HG02870 (cell line): ENCODE results near the gene PCNT.

Source experiments
- ATAC-seq: cut with Tn5 transposase; IDR thresholded peaks from one replicate; pipeline ENCODE4 v1.9.1; 2021; ENCODE audit warnings: mild to moderate bottlenecking, moderate library complexity; ENCODE audit not compliant: unreplicated experiment

The PCNT gene

GRCh38 chr21:46323710-46324389 lies at the start of gene PCNT, which contains the start of gene C21orf58:
Gene PCNT (plus strand): TSS chr21:46324156. CDS start chr21:46324229, 73 bp downstream.
Gene C21orf58 (minus strand): TSS chr21:46323870. CDS start chr21:46322738, 1,132 bp downstream.
- peak; percentile 84 for ATAC-seq

DNA sequence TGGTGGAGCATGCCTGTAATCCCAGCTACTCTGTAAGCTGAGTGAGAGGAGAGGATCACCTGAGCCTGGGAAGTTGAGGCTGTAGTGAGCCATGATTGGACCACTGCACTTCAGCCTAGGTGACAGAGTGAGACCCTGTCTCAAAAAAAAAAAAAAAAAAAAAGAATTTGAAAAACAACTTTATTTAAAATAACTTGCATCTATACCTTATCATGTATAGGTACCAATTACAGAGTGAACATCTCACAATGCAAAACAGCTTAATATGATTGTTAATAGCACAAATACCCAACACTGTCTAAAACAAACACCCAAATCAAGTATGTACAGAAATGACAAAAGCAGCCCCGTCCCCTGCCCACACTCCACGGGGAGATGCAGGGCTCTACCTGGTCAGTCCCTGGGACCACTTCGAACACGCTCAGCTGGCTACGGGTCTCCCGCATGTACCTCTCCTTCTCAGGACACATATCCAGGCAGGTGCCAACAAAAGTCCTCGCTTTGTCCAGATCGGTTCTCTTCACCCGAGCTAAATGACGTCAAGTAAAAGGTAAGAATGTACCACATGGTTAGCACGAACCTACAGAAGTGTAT lies 49.1 kb upstream of the PCNT start:
- ATAC-seq, result no peak

GRCh38 chr21:46284077-46284644 lies 39.8 kb upstream of the PCNT start:
- no peak for ATAC-seq

GRCh38 chr21:46284733-46285132 lies 39.2 kb upstream of the PCNT start:
- ATAC-seq, result no peak

- no peak for ATAC-seq
These were observed 38.7 kb upstream of the PCNT start, which contains the start of gene MCM3AP for GRCh38 chr21:46285206-46285661. Gene MCM3AP (minus strand): TSS chr21:46285611. CDS start chr21:46285286, 325 bp downstream.

GRCh38 chr21:46285761-46286647 lies 38.0 kb upstream of the PCNT start, which contains the start of gene YBEY:
Gene YBEY (plus strand): TSS chr21:46286342. CDS start chr21:46286914, 572 bp downstream.
- ATAC-seq, result peak; percentile 79

DNA sequence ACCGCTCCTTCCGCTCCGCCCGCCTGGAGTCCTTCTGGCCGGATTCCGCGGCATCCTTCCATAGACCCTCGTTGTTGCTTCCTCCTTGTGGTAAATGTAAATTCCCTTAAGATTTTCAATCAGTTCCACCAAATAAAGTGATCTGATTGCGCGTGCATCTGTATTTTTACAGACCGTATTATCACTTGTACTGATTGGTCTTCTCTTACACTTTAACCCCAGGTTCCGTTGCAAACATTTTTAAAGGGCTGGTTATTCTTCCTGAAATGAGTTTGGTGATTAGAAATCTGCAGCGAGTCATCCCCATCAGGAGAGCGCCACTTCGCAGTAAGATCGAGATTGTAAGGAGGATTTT lies 37.3 kb upstream of the PCNT start:
- ATAC-seq, result no peak

- ATAC-seq, result no peak
These were observed 36.4 kb upstream of the PCNT start for GRCh38 chr21:46287541-46287940.

DNA sequence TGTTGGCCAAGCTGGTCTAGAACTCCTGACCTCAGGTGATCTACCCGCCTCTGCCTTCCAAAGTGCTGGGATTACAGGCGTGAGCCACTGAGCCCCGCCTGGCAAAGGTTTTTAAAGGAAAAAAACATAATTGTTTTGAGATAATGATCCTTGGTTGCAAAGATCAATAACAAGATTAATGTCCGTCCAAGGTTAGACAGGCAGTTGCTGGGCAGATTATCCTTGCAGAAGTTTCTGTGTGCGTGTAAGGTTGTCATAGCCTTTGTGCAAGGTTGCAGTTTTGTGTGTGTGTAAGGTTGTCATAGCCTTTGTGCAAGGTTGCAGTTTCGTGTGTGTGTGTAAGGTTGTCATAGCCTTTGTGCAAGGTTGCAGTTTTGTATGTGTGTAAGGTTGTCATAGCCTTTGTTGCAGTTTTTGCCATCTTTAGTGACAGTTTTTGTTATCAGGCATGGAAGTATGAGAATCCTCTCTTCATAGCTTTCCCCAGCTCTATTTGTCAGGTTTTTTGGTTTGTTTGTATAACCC lies 34.2 kb upstream of the PCNT start:
- ATAC-seq, result no peak

- ATAC-seq, result no peak
These were observed 32.4 kb upstream of the PCNT start for GRCh38 chr21:46291561-46291960.

DNA sequence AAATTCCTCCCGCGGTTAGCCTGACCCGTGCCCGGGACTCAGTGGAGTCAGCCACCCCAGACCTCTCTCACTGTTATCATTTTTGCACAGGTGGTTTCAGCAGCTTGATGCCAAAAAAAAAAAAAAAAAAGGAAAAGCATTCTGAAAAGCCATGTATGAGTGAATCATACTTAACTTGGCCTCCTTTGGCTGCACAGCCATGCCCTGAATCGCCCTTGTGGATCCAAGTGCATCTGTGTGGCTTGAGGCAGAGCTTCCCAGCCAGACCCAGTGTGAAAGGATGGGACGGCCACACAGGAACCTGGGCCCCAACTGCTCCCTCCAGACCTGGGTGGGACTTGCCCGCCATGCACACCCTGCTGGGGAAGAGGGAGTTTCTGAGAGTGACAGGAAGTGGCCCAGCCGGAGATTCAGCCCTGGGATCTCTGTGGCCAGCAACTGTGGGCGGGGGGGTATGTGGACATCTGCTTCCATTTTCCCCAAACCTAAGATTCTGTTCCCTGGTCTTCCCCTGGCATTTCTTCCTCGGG lies 29.2 kb upstream of the PCNT start:
- ATAC-seq, result no peak

DNA sequence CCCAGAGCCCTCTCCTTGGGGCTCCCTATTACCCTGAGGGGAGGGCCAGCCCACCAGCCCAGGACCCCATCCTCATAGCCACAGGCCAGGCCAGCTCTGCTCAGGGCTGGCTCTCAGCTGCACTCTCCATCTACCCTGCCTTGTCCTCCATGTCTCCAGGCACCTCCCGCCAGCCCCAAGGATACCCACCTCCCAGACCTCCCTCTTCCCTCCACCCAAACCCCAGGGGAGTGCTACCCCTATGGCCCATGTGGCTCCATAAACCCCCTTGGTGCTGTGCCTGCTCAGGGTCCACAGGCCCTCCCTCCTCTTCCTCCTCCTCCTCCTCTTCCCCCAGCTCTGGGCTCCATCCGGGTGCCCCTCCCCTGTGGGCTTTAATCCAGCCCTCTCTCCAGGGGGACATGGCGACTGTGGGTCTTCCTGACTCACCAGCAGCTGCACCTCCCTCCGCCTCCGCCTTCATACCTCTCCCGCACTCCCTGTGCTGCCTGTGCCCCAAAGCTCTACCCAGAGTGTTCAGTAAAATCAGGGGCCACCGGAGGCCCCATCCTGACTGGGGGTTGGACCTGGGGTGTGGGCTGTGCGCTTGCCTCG lies 28.7 kb upstream of the PCNT start:
- no peak for ATAC-seq

DNA sequence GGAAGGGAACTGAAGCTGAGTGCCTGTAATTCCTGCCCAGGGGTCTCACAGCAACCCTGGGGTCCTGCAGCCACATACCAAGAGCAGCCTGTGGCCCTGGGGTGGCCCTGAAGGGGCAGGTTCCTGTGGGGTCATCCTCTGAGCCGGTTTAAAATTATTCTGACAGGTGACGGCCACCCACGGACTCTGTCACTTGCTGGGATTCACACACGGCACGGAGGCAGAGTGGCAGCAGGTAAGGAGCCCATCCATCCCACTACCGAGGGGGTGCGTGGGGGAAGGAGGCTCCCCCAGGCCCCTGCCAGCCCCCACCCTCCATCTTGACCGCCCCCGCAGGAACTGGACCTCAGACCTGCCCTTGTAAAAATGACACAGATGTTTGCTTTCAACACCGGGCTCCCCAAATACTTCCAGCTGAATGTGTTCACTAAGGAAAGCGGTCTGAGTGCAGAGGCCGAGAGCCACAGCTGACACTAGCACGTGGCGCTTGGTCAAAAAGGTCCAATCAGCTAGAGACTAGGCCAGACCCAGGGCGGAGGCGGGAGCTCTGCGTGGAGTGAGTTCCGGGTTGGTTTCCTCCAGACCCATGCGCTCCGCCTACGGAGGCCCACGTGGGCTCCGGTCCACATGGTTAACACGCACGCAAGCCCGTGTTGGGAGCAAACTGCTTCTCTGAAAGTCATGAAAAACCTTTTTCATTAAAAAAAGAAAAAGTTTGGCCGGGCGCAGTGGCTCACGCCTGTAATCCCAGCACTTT lies 27.8 kb upstream of the PCNT start:
- ATAC-seq, result no peak

DNA sequence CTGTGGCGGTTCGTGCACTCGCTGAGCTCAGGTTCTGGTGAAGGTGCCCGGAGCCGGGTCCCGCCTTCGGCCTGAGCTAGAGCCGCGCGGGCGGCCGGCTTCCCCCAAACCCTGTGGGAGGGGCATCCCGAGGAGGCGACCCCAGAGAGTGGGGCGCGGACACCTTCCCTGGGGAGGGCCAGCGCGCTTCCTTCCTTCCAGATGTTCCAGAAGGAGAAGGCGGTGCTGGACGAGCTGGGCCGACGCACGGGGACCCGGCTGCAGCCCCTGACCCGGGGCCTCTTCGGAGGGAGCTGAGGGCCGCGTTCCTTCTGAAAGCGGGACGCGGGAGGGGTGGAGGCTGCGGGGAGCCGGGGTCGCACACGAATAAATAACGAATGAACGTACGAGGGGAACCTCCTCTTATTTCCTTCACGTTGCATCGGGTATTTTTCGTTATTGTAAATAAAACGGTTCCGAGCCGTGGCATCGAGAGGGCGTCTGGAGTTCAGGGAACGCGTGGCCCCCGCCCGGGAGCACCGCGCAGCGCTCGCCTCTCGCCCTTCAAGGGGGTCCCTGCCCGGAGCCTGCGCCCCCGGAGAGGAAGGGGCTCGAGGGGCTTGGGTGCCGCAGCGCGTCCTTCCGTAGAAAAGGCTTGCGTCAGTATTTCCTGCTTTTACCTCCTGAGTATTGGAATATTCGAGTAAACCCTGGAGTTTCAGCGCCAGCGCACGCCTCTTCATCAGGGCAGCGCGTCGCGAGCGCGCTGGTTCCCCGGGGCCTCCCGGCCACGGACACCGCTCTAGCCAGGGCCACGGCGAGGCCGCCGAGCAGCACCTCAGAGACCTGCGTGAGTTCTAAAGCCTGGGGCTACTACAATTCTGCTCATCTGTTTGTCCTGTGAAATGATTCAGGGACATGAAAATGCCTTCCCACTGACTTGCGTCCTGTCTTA lies 26.4 kb upstream of the PCNT start:
- no peak for ATAC-seq

DNA sequence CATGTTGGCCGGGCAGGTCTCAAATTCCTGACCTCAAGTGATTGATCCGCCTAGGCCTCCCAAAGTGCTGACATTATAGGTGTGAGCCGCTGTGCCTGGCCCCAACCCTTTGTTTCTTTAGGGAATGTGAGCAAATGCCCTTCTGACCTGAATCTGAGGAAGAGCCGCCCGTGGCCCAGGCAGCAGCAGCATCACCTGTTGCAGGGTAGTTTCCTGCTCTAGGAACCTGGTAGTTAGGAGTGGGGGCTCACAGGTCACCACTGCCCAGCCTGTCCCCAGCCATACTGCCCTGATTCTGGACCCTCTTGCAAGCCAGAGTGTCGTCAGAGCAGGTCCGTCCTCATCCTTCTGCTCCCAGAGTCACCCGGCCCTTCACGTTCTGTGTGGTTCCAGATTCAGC lies 24.8 kb upstream of the PCNT start:
- no peak for ATAC-seq

GRCh38 chr21:46301759-46302158 lies 22.2 kb upstream of the PCNT start:
- no peak for ATAC-seq

DNA sequence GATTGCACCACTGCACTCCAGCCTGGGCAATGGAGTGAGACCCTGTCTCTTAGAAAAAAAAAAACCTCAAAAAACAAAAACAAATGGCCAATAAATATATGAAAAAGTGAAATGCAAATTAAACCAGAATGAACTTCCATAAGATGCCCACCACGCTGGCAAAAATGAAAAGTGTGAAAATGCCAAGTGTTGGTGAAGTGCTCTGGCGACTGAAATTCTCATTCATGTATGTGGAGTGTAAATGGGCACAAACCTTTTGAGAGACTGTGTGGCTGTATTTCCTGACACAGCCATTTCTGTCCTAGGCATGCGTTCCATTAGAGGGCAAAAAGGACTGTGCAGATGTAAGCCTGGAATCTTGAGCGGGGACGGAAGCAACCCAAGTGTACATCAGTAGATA lies 19.5 kb upstream of the PCNT start:
- ATAC-seq, result no peak

- ATAC-seq, result no peak
These were observed 19.0 kb upstream of the PCNT start for GRCh38 chr21:46304955-46305354.
